RWPE2 (cell line): ENCODE measurements around the gene PJVK.

ENCODE experiments used
- ATAC-seq: fragments of 200-7000 bp; cut with Tn5 transposase; 3 replicates; pipeline ENCODE4 v1.9.1; 2021; ENCODE audit warnings: low read depth
- DNase-seq: peaks from one replicate; pipeline ENCODE4 v3.0.0-alpha.2; 2020; ENCODE audit warnings: low spot score
- H3K27ac ChIP-seq: fragments of 450-650 bp; 2 replicates; pipeline ENCODE4 v1.5.1; 2017; ENCODE audit warnings: mild to moderate bottlenecking; ENCODE audit not compliant: poor library complexity, severe bottlenecking
- H3K27me3 ChIP-seq: fragments of 250-450 bp; sonication (Bioruptor Pico); 2 replicates; pipeline ENCODE4 v1.5.1; 2021; ENCODE audit warnings: mild to moderate bottlenecking, moderate library complexity; ENCODE audit not compliant: insufficient read depth, poor library complexity, severe bottlenecking
- H3K36me3 ChIP-seq: fragments of 250-450 bp; sonication (Bioruptor Pico); 2 replicates; pipeline ENCODE4 v1.5.1; 2020; ENCODE audit warnings: low read depth, mild to moderate bottlenecking, moderate library complexity
- H3K4me1 ChIP-seq: fragments of 250-450 bp; sonication (Bioruptor Pico); 2 replicates; pipeline ENCODE4 v1.5.1; 2021; ENCODE audit warnings: mild to moderate bottlenecking, moderate library complexity; ENCODE audit not compliant: insufficient read depth, poor library complexity, severe bottlenecking
- H3K4me3 ChIP-seq: fragments of 250-450 bp; sonication (Bioruptor Pico); 2 replicates; pipeline ENCODE4 v1.5.1; 2021; ENCODE audit warnings: mild to moderate bottlenecking, moderate library complexity; ENCODE audit not compliant: severe bottlenecking
- H3K9me3 ChIP-seq: fragments of 250-450 bp; sonication (Bioruptor Pico); 2 replicates; pipeline ENCODE4 v1.5.1; 2021; ENCODE audit warnings: mild to moderate bottlenecking, moderate library complexity; ENCODE audit not compliant: severe bottlenecking
- TF ChIP-seq, protein P1 (sequence below): fragments of 450-650 bp; IDR thresholded peaks from one replicate; pipeline ENCODE4 v1.5.1; 2017; ENCODE audit warnings: mild to moderate bottlenecking, moderate library complexity; ENCODE audit not compliant: poor library complexity, severe bottlenecking

The PJVK gene

DNA sequence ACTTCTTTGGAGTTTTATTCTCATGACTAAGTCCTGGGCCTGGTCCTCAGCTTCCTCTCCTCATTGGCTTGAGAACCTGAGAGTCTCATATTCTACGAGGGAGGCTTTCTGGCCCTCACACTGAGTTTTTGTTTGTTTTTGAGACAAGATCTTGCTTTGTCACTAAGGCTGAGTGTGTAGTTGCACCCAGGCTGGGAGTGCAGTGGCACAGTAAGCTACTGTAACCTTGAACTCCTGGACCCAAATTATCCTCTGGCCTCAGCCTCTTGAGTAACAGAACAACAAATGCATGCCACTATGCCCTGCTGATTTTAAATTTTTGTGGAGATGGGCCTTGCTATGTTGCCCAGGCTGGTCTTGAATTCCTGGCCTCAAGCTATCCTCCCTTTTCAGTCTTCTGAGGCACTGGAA lies 22.8 kb upstream of the PJVK start:
- TF ChIP-seq, protein P1, sequence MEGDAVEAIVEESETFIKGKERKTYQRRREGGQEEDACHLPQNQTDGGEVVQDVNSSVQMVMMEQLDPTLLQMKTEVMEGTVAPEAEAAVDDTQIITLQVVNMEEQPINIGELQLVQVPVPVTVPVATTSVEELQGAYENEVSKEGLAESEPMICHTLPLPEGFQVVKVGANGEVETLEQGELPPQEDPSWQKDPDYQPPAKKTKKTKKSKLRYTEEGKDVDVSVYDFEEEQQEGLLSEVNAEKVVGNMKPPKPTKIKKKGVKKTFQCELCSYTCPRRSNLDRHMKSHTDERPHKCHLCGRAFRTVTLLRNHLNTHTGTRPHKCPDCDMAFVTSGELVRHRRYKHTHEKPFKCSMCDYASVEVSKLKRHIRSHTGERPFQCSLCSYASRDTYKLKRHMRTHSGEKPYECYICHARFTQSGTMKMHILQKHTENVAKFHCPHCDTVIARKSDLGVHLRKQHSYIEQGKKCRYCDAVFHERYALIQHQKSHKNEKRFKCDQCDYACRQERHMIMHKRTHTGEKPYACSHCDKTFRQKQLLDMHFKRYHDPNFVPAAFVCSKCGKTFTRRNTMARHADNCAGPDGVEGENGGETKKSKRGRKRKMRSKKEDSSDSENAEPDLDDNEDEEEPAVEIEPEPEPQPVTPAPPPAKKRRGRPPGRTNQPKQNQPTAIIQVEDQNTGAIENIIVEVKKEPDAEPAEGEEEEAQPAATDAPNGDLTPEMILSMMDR = no peak
- Histone ChIP-seq H3K27ac (no peak overlapping the region), H3K4me1 (no peaks in the 10 kb centered on the region), H3K27me3 (no peaks in the 10 kb centered on the region), H3K4me3 (no peak overlapping the region), H3K9me3 (no peaks in the 10 kb centered on the region), H3K36me3 (peaks cover 42% of the 10 kb centered on the region)
- no peak for DNase-seq
- ATAC-seq = no peak

DNA sequence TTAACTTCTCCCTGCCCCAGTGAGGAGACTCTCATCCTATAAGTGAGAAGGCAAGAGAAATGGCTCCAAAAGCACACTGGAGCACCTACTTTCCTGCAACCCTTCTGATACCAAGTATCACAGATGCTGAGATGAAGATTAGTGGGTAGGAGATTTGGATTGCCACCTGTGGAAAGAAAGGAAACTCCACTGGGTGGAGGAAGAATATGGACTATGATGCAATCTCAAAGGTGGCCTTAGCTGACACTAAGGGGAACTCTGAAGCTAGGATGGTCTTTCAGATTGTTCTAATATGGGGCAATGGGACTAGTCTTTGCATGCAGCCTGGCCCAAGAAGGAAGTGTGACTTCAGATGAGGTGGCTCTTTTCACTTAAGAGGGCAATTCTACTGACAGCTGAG lies 21.8 kb upstream of the PJVK start:
- Histone ChIP-seq H3K9me3 (no peaks in the 10 kb centered on the region), H3K27ac (no peak overlapping the region), H3K4me1 (no peaks in the 10 kb centered on the region), H3K27me3 (no peaks in the 10 kb centered on the region), H3K4me3 (no peak overlapping the region), H3K36me3 (peaks cover 51% of the 10 kb centered on the region)
- TF ChIP-seq, protein P1 = no peak
- ATAC-seq (no peak), DNase-seq (no peak)

DNA sequence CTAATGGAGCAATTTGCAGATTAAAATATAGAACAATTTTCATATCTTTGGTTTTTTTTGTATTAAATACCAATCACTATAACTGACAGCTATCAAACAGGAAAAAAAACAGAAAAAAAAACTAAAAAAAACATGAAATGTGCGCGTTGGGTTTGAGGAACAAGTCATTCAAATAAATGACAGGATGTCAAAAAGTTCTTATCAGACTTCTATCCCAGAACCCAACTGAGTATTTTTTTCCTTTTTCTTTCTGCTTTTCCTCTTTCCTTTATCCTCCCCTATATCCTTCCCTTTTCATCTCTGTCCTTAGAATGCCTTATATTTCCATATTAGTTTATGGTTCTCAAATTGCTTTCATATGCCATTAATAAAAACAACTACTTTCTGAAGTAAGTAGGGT lies 14.5 kb upstream of the PJVK start:
- TF ChIP-seq, protein P1 = no peak
- peaks cover 79% of the 10 kb centered on the region for H3K36me3 ChIP-seq

DNA sequence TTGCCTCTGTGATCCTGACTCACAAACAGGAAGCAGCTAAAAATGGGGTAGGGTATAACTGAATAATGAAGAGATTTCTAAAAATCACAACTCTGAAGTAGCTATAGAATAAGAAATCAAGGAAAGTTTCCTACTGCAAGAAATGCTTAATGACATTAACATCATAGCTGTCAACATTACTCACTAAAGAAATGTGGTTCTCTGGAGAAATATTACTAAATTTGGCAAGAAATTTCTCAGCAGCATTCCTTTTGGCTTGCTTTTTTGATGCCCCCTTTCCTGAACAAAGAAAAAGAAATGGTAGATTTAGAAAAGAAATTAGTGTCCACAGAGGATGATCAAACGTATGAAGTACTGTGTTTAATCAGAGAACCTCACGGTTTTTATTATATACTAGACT lies 9.8 kb upstream of the PJVK start:
- Histone ChIP-seq H3K4me1 (peaks cover 13% of the 10 kb centered on the region), H3K4me3 (no peak overlapping the region), H3K27me3 (no peaks in the 10 kb centered on the region), H3K36me3 (peaks cover 87% of the 10 kb centered on the region), H3K27ac (no peak overlapping the region), H3K9me3 (no peaks in the 10 kb centered on the region)
- DNase-seq = no peak
- no peak for ATAC-seq
- TF ChIP-seq, protein P1 = no peak

More for the DNA sequence above, 14.5 kb upstream of the PJVK start:
- H3K27me3 ChIP-seq = no peaks in the 10 kb centered on the region
- H3K4me1 ChIP-seq = peaks cover 13% of the 10 kb centered on the region
- no peak overlapping the region for H3K27ac ChIP-seq
- no peak overlapping the region for H3K4me3 ChIP-seq
- ATAC-seq = no peak
- DNase-seq = no peak
- no peaks in the 10 kb centered on the region for H3K9me3 ChIP-seq

DNA sequence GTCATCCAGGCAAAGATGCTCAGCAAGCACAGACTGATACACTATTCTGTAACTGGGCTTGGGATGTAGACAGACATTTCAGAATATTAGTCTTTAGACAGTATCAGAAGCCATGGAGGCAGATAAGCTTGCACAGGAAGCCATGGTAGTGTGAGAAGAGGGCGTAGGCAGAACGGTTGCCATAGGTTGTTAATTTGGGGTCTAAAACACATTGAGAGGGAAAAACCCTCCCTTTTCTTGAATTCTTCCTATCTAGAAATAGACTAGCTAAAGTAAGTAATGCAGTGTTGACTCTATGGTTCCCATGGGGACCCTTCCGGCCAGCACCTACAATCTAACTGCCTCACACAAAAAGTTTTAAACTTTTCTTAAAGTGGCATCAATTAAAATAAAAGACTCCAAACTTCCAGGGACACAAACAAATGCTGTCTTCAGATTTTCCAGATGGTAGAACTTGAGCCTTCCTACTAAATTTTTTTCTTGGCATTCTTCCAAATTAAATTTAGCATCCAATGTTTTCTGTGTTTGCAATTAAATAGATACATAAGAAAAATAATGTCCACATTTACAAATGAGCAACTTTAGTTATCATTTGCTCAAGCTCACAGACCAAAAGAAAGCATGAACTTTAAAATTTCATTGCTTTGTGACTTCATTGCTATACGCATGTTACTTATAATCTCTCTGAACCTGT lies 2.1 kb upstream of the PJVK start:
- Histone ChIP-seq H3K4me1 (peaks cover 10% of the 10 kb centered on the region), H3K27ac (peak overlapping the region; percentile 55), H3K36me3 (peaks cover 54% of the 10 kb centered on the region), H3K4me3 (no peak overlapping the region), H3K9me3 (no peaks in the 10 kb centered on the region), H3K27me3 (no peaks in the 10 kb centered on the region)
- DNase-seq (no peak), ATAC-seq (no peak)
- TF ChIP-seq, protein P1 = no peak
